Glutamatergic neuron (in vitro differentiated cells): ENCODE results near the gene SIK2. TPM values are rescaled to one million over a fixed set of nuclear protein-coding genes. Genes with fewer than 3 reads are reported as not detected.
"Not testable (repeated sequence)": the region's sequence is repeated elsewhere in the genome, so short reads cannot be mapped to it uniquely, and the experiment has no call there.

Source experiments
- DNase-seq: peaks from one replicate; pipeline ENCODE4 v3.0.0; 2022
- H3K27ac Mint-ChIP-seq: one replicate; pipeline ENCODE4 v1.8.0; 2020; ENCODE audit warnings: mild to moderate bottlenecking, mixed read lengths, inconsistent platforms; ENCODE audit not compliant: unreplicated experiment
- H3K27me3 Mint-ChIP-seq: one replicate; pipeline ENCODE4 v1.8.0; 2020; ENCODE audit warnings: mild to moderate bottlenecking, moderate library complexity, mixed read lengths, inconsistent platforms; ENCODE audit not compliant: unreplicated experiment
- H3K36me3 Mint-ChIP-seq: one replicate; pipeline ENCODE4 v1.8.0; 2020; ENCODE audit warnings: mild to moderate bottlenecking, mixed read lengths, inconsistent platforms; ENCODE audit not compliant: unreplicated experiment
- H3K4me1 Mint-ChIP-seq: one replicate; pipeline ENCODE4 v1.8.0; 2020; ENCODE audit warnings: mild to moderate bottlenecking, low read depth, mixed read lengths, inconsistent platforms; ENCODE audit not compliant: unreplicated experiment
- H3K4me3 Mint-ChIP-seq: one replicate; pipeline ENCODE4 v1.8.0; 2020; ENCODE audit warnings: mild to moderate bottlenecking, mixed read lengths, inconsistent platforms; ENCODE audit not compliant: unreplicated experiment
- H3K9me3 Mint-ChIP-seq: one replicate; pipeline ENCODE4 v1.8.0; 2020; ENCODE audit warnings: mild to moderate bottlenecking, moderate library complexity, mixed read lengths, inconsistent platforms; ENCODE audit not compliant: unreplicated experiment
- CTCF ChIP-seq: fragments of 200-600 bp; sonication (generic); IDR thresholded peaks from one replicate; pipeline ENCODE4 v1.5.0; 2021; ENCODE audit not compliant: partially characterized antibody, unreplicated experiment
- total RNA-seq: library from RNA; stranded (reverse); fragmentation: NEBNext Ultra II Directional; extraction: Animal tissue kit (Norgen Biotek cat#: 25700); gene quantifications from one replicate; pipeline ENCODE4 v1.2.1, GENCODE V29; 2021; ENCODE audit not compliant: unreplicated experiment

Gene SIK2
- total RNA-seq, 1 donor from 2014 or later = 10.1 TPM

DNA sequence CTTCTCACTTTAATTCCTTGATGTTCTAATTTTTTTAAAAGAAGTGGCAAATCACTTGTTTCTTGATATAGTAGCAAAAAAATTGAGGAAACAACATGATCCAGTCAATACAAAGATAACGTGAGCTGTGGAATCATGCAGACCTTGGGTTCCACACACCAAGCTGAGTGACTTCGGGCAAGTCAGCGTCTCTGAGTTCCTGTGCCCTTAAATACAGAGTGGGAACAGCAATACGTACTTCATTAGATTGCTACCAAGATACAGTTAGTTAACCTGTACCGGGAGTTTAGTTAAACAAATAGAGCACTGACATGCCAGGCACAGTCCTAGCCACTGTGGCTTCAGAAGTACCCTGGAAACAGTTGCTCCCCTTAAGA, 105.4 kb downstream of the SIK2 start:
- no peak for TF ChIP-seq CTCF
- Mint-ChIP-seq H3K27me3 (no peaks in the 10 kb centered on the region), H3K27ac (no peak overlapping the region), H3K4me3 (no peak overlapping the region), H3K4me1 (no peaks in the 10 kb centered on the region), H3K9me3 (no peaks in the 10 kb centered on the region), H3K36me3 (no peaks in the 10 kb centered on the region)
- no peak for DNase-seq

- no peak for TF ChIP-seq CTCF
- Mint-ChIP-seq H3K27me3 (peaks cover 3% of the 10 kb centered on the region), H3K9me3 (peaks cover 3% of the 10 kb centered on the region), H3K36me3 (no peaks in the 10 kb centered on the region), H3K27ac (no peak overlapping the region), H3K4me1 (no peaks in the 10 kb centered on the region), H3K4me3 (no peak overlapping the region)
- no peak for DNase-seq
Measured at GRCh38 chr11:111714522-111714921, 112.3 kb downstream of the SIK2 start.

GRCh38 chr11:111715142-111715816, 113.0 kb downstream of the SIK2 start:
- H3K27me3 Mint-ChIP-seq = peaks cover 3% of the 10 kb centered on the region
- H3K4me3 Mint-ChIP-seq = no peak overlapping the region
- DNase-seq = no peak
- H3K27ac Mint-ChIP-seq = no peak overlapping the region
- H3K36me3 Mint-ChIP-seq = no peaks in the 10 kb centered on the region
- peaks cover 3% of the 10 kb centered on the region for H3K4me1 Mint-ChIP-seq
- peaks cover 3% of the 10 kb centered on the region for H3K9me3 Mint-ChIP-seq
- TF ChIP-seq CTCF = no peak

DNA sequence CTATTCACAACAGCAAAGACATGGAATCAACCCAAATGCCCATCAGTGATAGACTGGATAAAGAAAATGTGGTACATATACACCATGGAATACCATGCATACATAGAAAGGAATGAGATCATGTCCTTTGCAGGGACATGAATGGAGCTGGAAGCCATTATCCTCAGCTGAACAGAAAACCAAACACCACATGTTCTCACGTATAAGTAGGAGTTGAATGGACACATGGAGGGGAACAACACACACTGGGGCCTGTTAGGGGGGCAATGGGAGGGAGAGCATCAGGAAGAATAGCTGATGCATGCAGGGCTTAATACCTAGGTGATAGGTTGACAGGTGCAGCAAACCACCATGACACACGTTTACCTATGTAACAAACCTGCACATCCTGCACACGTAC, 115.4 kb downstream of the SIK2 start:
- peaks cover 19% of the 10 kb centered on the region for H3K4me1 Mint-ChIP-seq
- not testable (repeated sequence) for H3K4me3 Mint-ChIP-seq, H3K27me3 Mint-ChIP-seq, H3K27ac Mint-ChIP-seq, DNase-seq, H3K36me3 Mint-ChIP-seq, H3K9me3 Mint-ChIP-seq

DNA sequence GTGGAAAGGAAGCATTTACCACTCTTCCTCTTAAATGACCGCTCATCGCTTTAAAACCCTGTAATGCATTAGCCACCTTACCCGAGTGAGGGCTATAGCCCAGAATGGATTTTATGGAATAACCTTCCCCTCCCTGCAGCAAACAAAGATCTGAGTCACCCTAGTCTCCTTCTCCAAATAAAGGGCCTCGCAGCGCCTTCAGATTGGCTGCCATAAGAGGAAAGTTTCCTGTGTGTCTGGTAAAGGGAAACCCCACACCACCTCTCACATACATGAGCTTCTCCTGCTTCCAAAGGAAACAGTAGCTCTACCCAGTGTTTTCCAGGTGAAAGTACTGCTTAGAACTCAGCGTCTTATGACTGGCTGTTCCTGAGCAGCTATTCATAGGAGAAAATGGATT, 116.2 kb downstream of the SIK2 start:
- H3K36me3 Mint-ChIP-seq = no peaks in the 10 kb centered on the region
- peaks cover 27% of the 10 kb centered on the region for H3K4me1 Mint-ChIP-seq
- TF ChIP-seq CTCF = no peak
- H3K27me3 Mint-ChIP-seq = peaks cover 3% of the 10 kb centered on the region
- H3K4me3 Mint-ChIP-seq = no peak overlapping the region
- peaks cover 5% of the 10 kb centered on the region for H3K9me3 Mint-ChIP-seq
- no peak overlapping the region for H3K27ac Mint-ChIP-seq
- no peak for DNase-seq

GRCh38 chr11:111718859-111719258, 116.6 kb downstream of the SIK2 start:
- H3K27me3 Mint-ChIP-seq = peaks cover 3% of the 10 kb centered on the region
- no peak for DNase-seq
- no peak overlapping the region for H3K4me3 Mint-ChIP-seq
- no peak overlapping the region for H3K27ac Mint-ChIP-seq
- peaks cover 27% of the 10 kb centered on the region for H3K4me1 Mint-ChIP-seq
- H3K9me3 Mint-ChIP-seq = peaks cover 5% of the 10 kb centered on the region
- no peak for TF ChIP-seq CTCF
- no peaks in the 10 kb centered on the region for H3K36me3 Mint-ChIP-seq
